K562 (cell line): Measurements from ENCODE around the gene ADAM33. TPM values are rescaled to one million over a fixed set of nuclear protein-coding genes. Genes with fewer than 3 reads are reported as not detected.

Experiments used
- ATAC-seq: fragments of 200-7000 bp; cut with Tn5 transposase; 3 replicates; pipeline ENCODE4 v1.9.1; 2020; ENCODE audit warnings: moderate library complexity
- BruUV-seq: library from RNA; stranded (reverse); fragments of 400-500 nt; replicated peaks from 2 replicates; lab custom pipeline; 2021; lab: Mats Ljungman, UMichigan
- CTCF ChIA-PET: fragments of 300-600 bp; formaldehyde crosslinking; extraction: SDS; loops from one replicate; lab custom pipeline; 2021; ENCODE audit warnings: low intra/inter-chr PET ratio; lab: Yijun Ruan, JAX
- POLR2A ChIA-PET: fragments of 300-600, 350-650 bp; sonication (Branson Sonifier 250); formaldehyde crosslinking; extraction: SDS; loops from one replicate; lab custom pipeline; 2021; ENCODE audit warnings: antibody characterized with exemption, inconsistent platforms; lab: Yijun Ruan, JAX
- DNase-seq, 4 experiments: peaks; one replicate each; pipeline versions ENCODE4 v3.0.0 to v3.0.0-alpha.2; 2011 to 2018; ENCODE audit warnings: low spot score in 3 of 4, mixed read lengths in 3 of 4; ENCODE audit errors: extremely low read depth in 1 of 4
- FAIRE-seq: peaks from 2 replicates; lab custom pipeline; 2011; peaks lifted over from hg19 to GRCh38; lab: Jason Lieb, UNC
- H2AFZ ChIP-seq: 2 replicates; pipeline ENCODE4 v1.6.0; 2011; ENCODE audit warnings: low read depth, low read length, control low read depth, inconsistent platforms
- H3K27ac ChIP-seq: fragments of 200-600 bp; 3 replicates; pipeline ENCODE4 v1.8.0; 2011; ENCODE audit warnings: low read depth, mild to moderate bottlenecking, control low read depth, inconsistent platforms, low read length, moderate library complexity, mixed read lengths; ENCODE audit errors: extremely low read depth
- H3K27me3 ChIP-seq, 2 experiments: fragments of 300-600 bp in 1 of 2; 2 replicates in 1 of 2; 3 replicates in 1 of 2; pipeline versions ENCODE4 v1.6.0 to v1.8.0; 2011; ENCODE audit warnings: inconsistent platforms in 2 of 2, low read length in 2 of 2, mild to moderate bottlenecking in 1 of 2, mixed read lengths in 1 of 2, moderate library complexity in 1 of 2; ENCODE audit not compliant: control insufficient read depth in 2 of 2, insufficient read depth in 2 of 2
- H3K36me3 ChIP-seq: fragments of 300-600 bp; 3 replicates; pipeline ENCODE4 v1.8.0; 2011; ENCODE audit warnings: mild to moderate bottlenecking, low read length, inconsistent platforms; ENCODE audit not compliant: control insufficient read depth, insufficient read depth
- H3K4me1 ChIP-seq, 2 experiments: fragments of 200-600 bp in 1 of 2; replicated peaks in 1 of 2; 2 replicates in 1 of 2; 3 replicates in 1 of 2; pipeline versions ENCODE4 v1.5.1 to v1.8.0; 2011; ENCODE audit warnings: inconsistent platforms in 2 of 2, low read length in 2 of 2, mild to moderate bottlenecking in 1 of 2, mixed read lengths in 1 of 2, moderate library complexity in 1 of 2; ENCODE audit not compliant: control insufficient read depth in 2 of 2, insufficient read depth in 2 of 2
- H3K4me2 ChIP-seq: 2 replicates; pipeline ENCODE4 v1.6.1; 2011; ENCODE audit warnings: low read length, control low read depth, inconsistent platforms, mixed read lengths; ENCODE audit not compliant: insufficient read depth
- H3K4me3 ChIP-seq: fragments of 200-600 bp; sonication (generic), shearing (Covaris generic); 2 replicates; pipeline ENCODE4 v1.5.1; 2016; ENCODE audit warnings: control low read depth, inconsistent platforms
- H3K79me2 ChIP-seq: fragments of 200-600 bp; 3 replicates; pipeline ENCODE4 v1.8.0; 2011; ENCODE audit warnings: low read length, inconsistent platforms; ENCODE audit not compliant: control insufficient read depth, insufficient read depth
- H3K9ac ChIP-seq, 2 experiments: 2 replicates each; pipeline versions ENCODE4 v1.6.0 to v1.6.1; 2011; ENCODE audit warnings: low read depth in 2 of 2, low read length in 2 of 2, control low read depth in 1 of 2, inconsistent platforms in 1 of 2, mild to moderate bottlenecking in 1 of 2, mixed read lengths in 1 of 2; ENCODE audit not compliant: insufficient read depth in 1 of 2
- H3K9me1 ChIP-seq: one replicate; pipeline ENCODE4 v1.6.0; 2011; ENCODE audit warnings: inconsistent platforms, mild to moderate bottlenecking, low read length, moderate library complexity; ENCODE audit not compliant: control insufficient read depth, insufficient read depth
- H3K9me3 ChIP-seq: replicated peaks from 2 replicates; pipeline ENCODE4 v1.5.1; 2011; ENCODE audit warnings: low read depth, low read length, inconsistent platforms; ENCODE audit not compliant: control insufficient read depth, insufficient read depth
- H4K20me1 ChIP-seq: replicated peaks from 2 replicates; pipeline ENCODE4 v1.6.1; 2011; ENCODE audit warnings: low read length, inconsistent platforms, mixed read lengths; ENCODE audit not compliant: control insufficient read depth, insufficient read depth
- ARHGAP35 ChIP-seq: fragments of 450-650 bp; IDR thresholded peaks from 2 replicates; pipeline ENCODE4 v1.6.1; 2018; ENCODE audit not compliant: partially characterized antibody
- GATAD2A ChIP-seq: fragments of 450-650 bp; IDR thresholded peaks from 2 replicates; pipeline ENCODE4 v1.6.1; 2017
- HDAC3 ChIP-seq: fragments of 450-650 bp; IDR thresholded peaks from 2 replicates; pipeline ENCODE4 v1.6.1; 2018; ENCODE audit warnings: borderline replicate concordance, mild to moderate bottlenecking, moderate library complexity; ENCODE audit not compliant: partially characterized antibody
- HLTF ChIP-seq: fragments of 450-650 bp; IDR thresholded peaks from 2 replicates; pipeline ENCODE4 v1.6.1; 2016
- MCM3 ChIP-seq: fragments of 450-650 bp; IDR thresholded peaks from 2 replicates; pipeline ENCODE4 v1.6.1; 2016
- RB1 ChIP-seq: fragments of 450-650 bp; IDR thresholded peaks from 2 replicates; pipeline ENCODE4 v1.6.1; 2017; ENCODE audit warnings: low read depth, mild to moderate bottlenecking
- RFX5 ChIP-seq: IDR thresholded peaks from 2 replicates; pipeline ENCODE4 v1.6.1; 2011; ENCODE audit warnings: low read depth, mild to moderate bottlenecking, improper control_type of control experiment, low read length
- RFX7 ChIP-seq: fragments of 250-450 bp; sonication (Bioruptor Pico); IDR thresholded peaks from 2 replicates; pipeline ENCODE4 v1.5.1; 2021; ENCODE audit warnings: mild to moderate bottlenecking
- ZFP36 ChIP-seq: fragments of 150-350 bp; IDR thresholded peaks from 2 replicates; pipeline ENCODE4 v1.6.1; 2018; ENCODE audit warnings: low read length, low read depth; ENCODE audit not compliant: partially characterized antibody
- ZNF184 ChIP-seq: sonication (generic); formaldehyde crosslinking; IDR thresholded peaks from 2 replicates; pipeline ENCODE4 v1.5.0; 2020; ENCODE audit warnings: missing genetic modification reagents
- ZNF408 ChIP-seq: fragments of 250-450 bp; sonication (Bioruptor Pico); IDR thresholded peaks from 2 replicates; pipeline ENCODE4 v1.4.0; 2020; ENCODE audit warnings: low read depth, mild to moderate bottlenecking, moderate library complexity
- WGBS: fragments of 100-300 bp; shearing (Covaris generic); methylation state at CpG from one replicate; pipeline ENCODE4 v1.1.6; 2016; ENCODE audit warnings: low coverage, mixed read lengths; ENCODE audit not compliant: insufficient coverage; ENCODE audit errors: missing lambda C conversion rate; 5-methylcytosine and 5-hydroxymethylcytosine counted together
- in situ Hi-C: fragments of 300-500 bp; cut with MboI; formaldehyde crosslinking; loops from 4 replicates; pipeline ENCODE4 v1.15.0; 2018; ENCODE audit warnings: inconsistent platforms, mixed read lengths
- intact Hi-C: fragments of 100-400 bp; cut with micrococcal nuclease; formaldehyde crosslinking; loops from 2 replicates; pipeline ENCODE4 v1.14.2; 2022
- polyA plus RNA-seq, 8 experiments: library from polyadenylated mRNA; depleted of rRNA in 4 of 8; stranded (reverse) in 5 of 8; unstranded in 3 of 8; fragments of >200 nt; fragmentation: Nextera tagmentation in 2 of 8; fragmentation: Illumina TruSeq in 1 of 8; extraction: Ambion mirVana in 2 of 8; extraction: Trizol in 1 of 8; gene quantifications; 2 replicates each; pipeline versions ENCODE4 v1.2.1 to v1.2.3, GENCODE V29; 2011 to 2014; ENCODE audit warnings: inconsistent platforms in 1 of 8, missing spikeins in 1 of 8
- total RNA-seq, 7 experiments: library from RNA; depleted of rRNA in 6 of 7; stranded (reverse); fragments of >200 nt in 6 of 7; fragmentation: Illumina TruSeq in 2 of 7; extraction: Trizol in 2 of 7; gene quantifications; 2 replicates each; pipeline versions ENCODE4 v1.2.1 to v1.2.3, GENCODE V29; 2011 to 2021; ENCODE audit warnings: low replicate concordance in 1 of 7
- TF ChIP-seq, protein P1 (sequence below): sonication (generic); formaldehyde crosslinking; IDR thresholded peaks from 2 replicates; pipeline ENCODE4 v1.8.0; 2022; ENCODE audit warnings: missing genetic modification reagents, mild to moderate bottlenecking, moderate library complexity, borderline replicate concordance
- TF ChIP-seq, protein P2 (sequence below): sonication (generic); IDR thresholded peaks from 2 replicates; pipeline ENCODE4 v1.6.1; 2016

ADAM33 gene
- total and polyA plus RNA-seq, 9 of the 15 experiments (the other 6 are each of a cell fraction or from before 2014, with no cell fraction given), result not detected

DNA sequence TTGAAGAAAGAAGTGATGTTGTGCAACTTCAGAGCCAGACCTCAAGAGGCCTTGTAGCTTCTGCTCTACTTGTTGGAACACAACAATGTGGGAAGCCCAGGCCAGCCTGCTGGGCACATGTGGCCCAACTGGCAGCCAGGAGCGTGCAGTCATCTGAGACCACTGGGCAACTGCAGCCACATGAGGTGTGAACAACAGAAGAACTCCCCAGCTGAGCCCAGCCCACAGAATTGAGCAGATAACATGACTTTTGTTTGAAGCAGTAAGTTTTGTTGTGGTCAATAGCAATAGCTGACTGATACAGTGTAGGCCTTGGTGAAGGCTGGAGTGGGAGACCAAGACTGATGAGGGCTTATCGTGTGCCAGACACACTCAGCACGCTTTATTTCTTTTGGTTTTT lies 8.6 kb upstream of the ADAM33 start:
- Histone ChIP-seq H3K36me3 (no peaks in the 10 kb centered on the region), H3K27ac (no peak overlapping the region), H4K20me1 (no peaks in the 10 kb centered on the region), H2AFZ (no peak overlapping the region), H3K9me1 (no peaks in the 10 kb centered on the region), H3K4me3 (no peak overlapping the region), H3K4me1 (peaks cover 0 to 26% of the 10 kb centered on the region in 2 experiments; a peak in 3 of 5 replicates), H3K9me3 (no peaks in the 10 kb centered on the region), H3K9ac (no peak overlapping the region), H3K79me2 (no peaks in the 10 kb centered on the region), H3K4me2 (no peak overlapping the region), H3K27me3 (peaks cover 0 to 5% of the 10 kb centered on the region in 2 experiments; a peak in 3 of 5 replicates)
- ChIA-PET CTCF (no interaction called here), POLR2A (no interaction called here)
- no TSS peak for BruUV-seq
- DNase-seq (no peak), FAIRE-seq (no peak), ATAC-seq (no peak)
- WGBS, result 35% methylated on average over 2 of the region's 3 CpGs
- no peak for TF ChIP-seq RFX5
- TF ChIP-seq ARHGAP35, result no peak
- TF ChIP-seq, protein P1, sequence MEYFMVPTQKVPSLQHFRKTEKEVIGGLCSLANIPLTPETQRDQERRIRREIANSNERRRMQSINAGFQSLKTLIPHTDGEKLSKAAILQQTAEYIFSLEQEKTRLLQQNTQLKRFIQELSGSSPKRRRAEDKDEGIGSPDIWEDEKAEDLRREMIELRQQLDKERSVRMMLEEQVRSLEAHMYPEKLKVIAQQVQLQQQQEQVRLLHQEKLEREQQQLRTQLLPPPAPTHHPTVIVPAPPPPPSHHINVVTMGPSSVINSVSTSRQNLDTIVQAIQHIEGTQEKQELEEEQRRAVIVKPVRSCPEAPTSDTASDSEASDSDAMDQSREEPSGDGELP, result peak; percentile 40; the same call in 1 of the 2 replicates
- intact Hi-C loops, result no loop called here
- in situ Hi-C loops, result no loop called here

DNA sequence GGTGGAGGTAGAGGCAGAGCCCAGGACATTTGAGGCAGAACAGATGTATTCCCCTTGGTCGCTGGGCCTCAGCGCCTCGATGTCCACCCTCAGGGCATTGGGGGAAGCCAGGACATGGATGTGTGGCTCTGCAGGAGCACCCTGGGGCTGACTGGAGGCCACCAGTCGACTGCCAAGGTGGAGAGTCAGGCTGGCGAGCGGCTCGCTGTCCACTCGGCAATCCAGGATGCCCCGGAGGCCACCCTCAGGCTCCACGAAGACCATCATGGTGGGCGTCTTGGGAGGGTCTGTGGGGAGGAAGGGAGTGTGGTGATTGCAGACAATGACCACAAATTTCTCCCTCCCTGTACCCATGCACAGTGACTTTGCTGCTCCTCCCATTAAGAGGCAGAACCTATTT lies 8.2 kb upstream of the ADAM33 start:
- no peaks in the 10 kb centered on the region for H3K79me2 ChIP-seq
- FAIRE-seq, result no peak
- no peaks in the 10 kb centered on the region for H3K9me3 ChIP-seq
- no peak for DNase-seq
- ChIA-PET CTCF (no interaction called here), POLR2A (no interaction called here)
- TF ChIP-seq RFX7, result no peak
- no peak for TF ChIP-seq ZNF408 (CRISPR knock-in tag)
- no peak for TF ChIP-seq ZNF184 (CRISPR knock-in tag)
- TF ChIP-seq HLTF, result no peak
- TF ChIP-seq ZFP36, result no peak
- TF ChIP-seq, protein P2, sequence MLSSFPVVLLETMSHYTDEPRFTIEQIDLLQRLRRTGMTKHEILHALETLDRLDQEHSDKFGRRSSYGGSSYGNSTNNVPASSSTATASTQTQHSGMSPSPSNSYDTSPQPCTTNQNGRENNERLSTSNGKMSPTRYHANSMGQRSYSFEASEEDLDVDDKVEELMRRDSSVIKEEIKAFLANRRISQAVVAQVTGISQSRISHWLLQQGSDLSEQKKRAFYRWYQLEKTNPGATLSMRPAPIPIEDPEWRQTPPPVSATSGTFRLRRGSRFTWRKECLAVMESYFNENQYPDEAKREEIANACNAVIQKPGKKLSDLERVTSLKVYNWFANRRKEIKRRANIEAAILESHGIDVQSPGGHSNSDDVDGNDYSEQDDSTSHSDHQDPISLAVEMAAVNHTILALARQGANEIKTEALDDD, result no peak
- no peak for TF ChIP-seq RB1
- TF ChIP-seq MCM3, result no peak
- TF ChIP-seq HDAC3, result no peak
- TF ChIP-seq GATAD2A, result no peak
- no peak for ATAC-seq
- no peak overlapping the region for H3K4me3 ChIP-seq
- 15% methylated on average over 9 of the region's 11 CpGs for WGBS
- H3K36me3 ChIP-seq, result no peaks in the 10 kb centered on the region
- peaks cover 0 to 5% of the 10 kb centered on the region in 2 experiments; a peak in 3 of 5 replicates for H3K27me3 ChIP-seq
- no peak overlapping the region for H3K27ac ChIP-seq
- no TSS peak for BruUV-seq
- in situ Hi-C loops, result no loop called here
- intact Hi-C loops, result no loop called here
- H3K4me1 ChIP-seq, result peaks cover 0 to 26% of the 10 kb centered on the region in 2 experiments; a peak in 3 of 5 replicates
- no peak overlapping the region for H3K4me2 ChIP-seq
- no peak overlapping the region for H2AFZ ChIP-seq
- H3K9ac ChIP-seq, result no peak overlapping the region
- H4K20me1 ChIP-seq, result no peaks in the 10 kb centered on the region
- H3K9me1 ChIP-seq, result no peaks in the 10 kb centered on the region
